WTC11 (cell line): ENCODE data around the gene CBLIF. TPM values are rescaled to one million over a fixed set of nuclear protein-coding genes. Genes with fewer than 3 reads are reported as not detected.

Experiments used
- ATAC-seq: fragments of 200-7000 bp; cut with Tn5 transposase; 2 replicates; pipeline ENCODE4 v1.10.0; 2021; ENCODE audit warnings: mild to moderate bottlenecking, moderate library complexity
- CTCF ChIA-PET: fragments of 300-600 bp; sonication (Branson Sonifier 250); formaldehyde crosslinking; loops from one replicate; lab custom pipeline; 2021; ENCODE audit warnings: antibody characterized with exemption; lab: Charles Lee
- POLR2A ChIA-PET: fragments of 350-600 bp; sonication (Branson Sonifier 250); formaldehyde crosslinking; loops from one replicate; lab custom pipeline; 2021; ENCODE audit warnings: antibody characterized with exemption; lab: Charles Lee
- DNase-seq: peaks from one replicate; pipeline ENCODE4 v3.0.0; 2021; ENCODE audit warnings: low spot score
- H3K27ac Mint-ChIP-seq: 2 replicates; pipeline ENCODE4 v1.8.0; 2021; ENCODE audit warnings: mixed read lengths
- H3K27me3 Mint-ChIP-seq: 2 replicates; pipeline ENCODE4 v1.8.0; 2021; ENCODE audit warnings: low read depth, mild to moderate bottlenecking, moderate library complexity, mixed read lengths
- H3K36me3 Mint-ChIP-seq: 2 replicates; pipeline ENCODE4 v1.8.0; 2021; ENCODE audit warnings: mixed read lengths
- H3K4me1 Mint-ChIP-seq: 2 replicates; pipeline ENCODE4 v1.8.0; 2022; ENCODE audit warnings: mixed read lengths
- H3K4me3 Mint-ChIP-seq: 2 replicates; pipeline ENCODE4 v1.8.0; 2021; ENCODE audit warnings: mild to moderate bottlenecking, moderate library complexity, mixed read lengths
- H3K9me3 Mint-ChIP-seq: 2 replicates; pipeline ENCODE4 v1.8.0; 2021; ENCODE audit warnings: mixed read lengths
- CBFB ChIP-seq: sonication (generic); formaldehyde crosslinking; IDR thresholded peaks from 2 replicates; pipeline ENCODE4 v1.8.1; 2022; ENCODE audit warnings: mild to moderate bottlenecking, low read depth, missing genetic modification reagents
- CREB1 ChIP-seq: sonication (generic); formaldehyde crosslinking; IDR thresholded peaks from 2 replicates; pipeline ENCODE4 v1.8.0; 2023; ENCODE audit warnings: mild to moderate bottlenecking, missing genetic modification reagents
- ETV6 ChIP-seq: sonication (generic); formaldehyde crosslinking; IDR thresholded peaks from 2 replicates; pipeline ENCODE4 v1.8.1; 2022; ENCODE audit warnings: mild to moderate bottlenecking, missing genetic modification reagents
- FOXJ3 ChIP-seq: sonication (generic); formaldehyde crosslinking; IDR thresholded peaks from 2 replicates; pipeline ENCODE4 v1.9.0; 2021; ENCODE audit warnings: missing genetic modification reagents, mild to moderate bottlenecking, borderline replicate concordance
- FOXK1 ChIP-seq: sonication (generic); formaldehyde crosslinking; IDR thresholded peaks from 2 replicates; pipeline ENCODE4 v1.8.0; 2022; ENCODE audit warnings: mild to moderate bottlenecking, moderate library complexity, missing genetic modification reagents
- GRHL2 ChIP-seq: fragments of 250-450 bp; sonication (Bioruptor Pico); IDR thresholded peaks from 2 replicates; pipeline ENCODE4 v1.8.0; 2022; ENCODE audit warnings: mild to moderate bottlenecking, moderate library complexity; ENCODE audit not compliant: insufficient replicate concordance, severe bottlenecking
- MLX ChIP-seq: sonication (generic); formaldehyde crosslinking; IDR thresholded peaks from 2 replicates; pipeline ENCODE4 v1.8.1; 2023; ENCODE audit warnings: mild to moderate bottlenecking, missing genetic modification reagents, moderate library complexity
- NFATC4 ChIP-seq: fragments of 250-450 bp; sonication (Bioruptor Pico); IDR thresholded peaks from 2 replicates; pipeline ENCODE4 v1.9.0; 2021; ENCODE audit warnings: mild to moderate bottlenecking
- NFE2L1 ChIP-seq: sonication (generic); formaldehyde crosslinking; IDR thresholded peaks from 2 replicates; pipeline ENCODE4 v1.8.1; 2023; ENCODE audit warnings: missing genetic modification reagents
- NR1H2 ChIP-seq: sonication (generic); formaldehyde crosslinking; IDR thresholded peaks from 2 replicates; pipeline ENCODE4 v1.9.0; 2021; ENCODE audit warnings: mild to moderate bottlenecking, moderate library complexity, missing genetic modification reagents
- NR3C1 ChIP-seq: sonication (generic); formaldehyde crosslinking; conservative IDR thresholded peaks from 2 replicates; pipeline ENCODE4 v1.8.1; 2023; ENCODE audit warnings: low read depth, mild to moderate bottlenecking, missing genetic modification reagents
- PRRX2 ChIP-seq: fragments of 250-450 bp; sonication (Bioruptor Pico); IDR thresholded peaks from 2 replicates; pipeline ENCODE4 v1.8.0; 2021; ENCODE audit warnings: mild to moderate bottlenecking
- SOX15 ChIP-seq: fragments of 250-450 bp; sonication (Bioruptor Pico); IDR thresholded peaks from 2 replicates; pipeline ENCODE4 v1.9.0; 2021; ENCODE audit warnings: mild to moderate bottlenecking
- TEAD1 ChIP-seq: sonication (generic); formaldehyde crosslinking; IDR thresholded peaks from 2 replicates; pipeline ENCODE4 v1.8.0; 2022; ENCODE audit warnings: mild to moderate bottlenecking, missing genetic modification reagents
- USF1 ChIP-seq: sonication (generic); formaldehyde crosslinking; IDR thresholded peaks from 2 replicates; pipeline ENCODE4 v1.8.0; 2022; ENCODE audit warnings: mild to moderate bottlenecking, missing genetic modification reagents
- USF2 ChIP-seq: sonication (generic); formaldehyde crosslinking; IDR thresholded peaks from 2 replicates; pipeline ENCODE4 v1.8.1; 2023; ENCODE audit warnings: mild to moderate bottlenecking, missing genetic modification reagents, moderate library complexity
- ZBTB21 ChIP-seq: sonication (generic); formaldehyde crosslinking; IDR thresholded peaks from 2 replicates; pipeline ENCODE4 v1.8.1; 2023; ENCODE audit warnings: mild to moderate bottlenecking, missing genetic modification reagents, borderline replicate concordance
- ZBTB43 ChIP-seq: sonication (generic); formaldehyde crosslinking; IDR thresholded peaks from 2 replicates; pipeline ENCODE4 v1.8.1; 2023; ENCODE audit warnings: mild to moderate bottlenecking, missing genetic modification reagents
- ZNF219 ChIP-seq: sonication (generic); formaldehyde crosslinking; IDR thresholded peaks from 2 replicates; pipeline ENCODE4 v1.8.0; 2023; ENCODE audit warnings: missing genetic modification reagents, mild to moderate bottlenecking, borderline replicate concordance
- total RNA-seq: library from RNA; stranded (reverse); gene quantifications from 3 replicates; pipeline ENCODE4 v1.2.3, GENCODE V29; 2021
- TF ChIP-seq, protein P1 (sequence below): sonication (generic); formaldehyde crosslinking; IDR thresholded peaks from 2 replicates; pipeline ENCODE4 v1.8.0; 2023; ENCODE audit warnings: missing genetic modification reagents
- TF ChIP-seq, protein P2 (sequence below): fragments of 200-600 bp; IDR thresholded peaks from 2 replicates; pipeline ENCODE4 v1.8.0; 2022; ENCODE audit warnings: antibody characterized with exemption
- TF ChIP-seq, protein P3 (sequence below): fragments of 250-450 bp; sonication (Bioruptor Pico); IDR thresholded peaks from 2 replicates; pipeline ENCODE4 v2.1.2; 2022; ENCODE audit warnings: mild to moderate bottlenecking, moderate library complexity

CBLIF gene
- total RNA-seq, 1 experiment from 2014 or later = not detected

GRCh38 chr11:59801160-59801706 lies 44.1 kb downstream of the CBLIF start:
- Mint-ChIP-seq H3K27ac (peak overlapping the region; percentile 39; the same call in 1 of the 2 replicates), H3K27me3 (no peaks in the 10 kb centered on the region), H3K4me3 (no peak overlapping the region)
- TF ChIP-seq NFATC4 (CRISPR knock-in tag) (no peak), USF1 (CRISPR knock-in tag) (no peak), USF2 (CRISPR knock-in tag) (no peak), NR1H2 (CRISPR knock-in tag) (no peak), NFE2L1 (CRISPR knock-in tag) (no peak)
- TF ChIP-seq, all 79 proteins: peak for 0
- no peak for ATAC-seq
- DNase-seq = no peak
- ChIA-PET POLR2A (no interaction called here), CTCF (interaction anchor here (0.6 to 1.9 kb wide), 7 partner anchors 8 to 450 kb away, joined by 4 to 13 read pairs (median 6); partner anchors contain the start of gene PATL1)
- Mint-ChIP-seq H3K36me3 (peaks cover 35% of the 10 kb centered on the region), H3K9me3 (no peaks in the 10 kb centered on the region), H3K4me1 (peaks cover 4% of the 10 kb centered on the region; the same call in 1 of the 2 replicates)

DNA sequence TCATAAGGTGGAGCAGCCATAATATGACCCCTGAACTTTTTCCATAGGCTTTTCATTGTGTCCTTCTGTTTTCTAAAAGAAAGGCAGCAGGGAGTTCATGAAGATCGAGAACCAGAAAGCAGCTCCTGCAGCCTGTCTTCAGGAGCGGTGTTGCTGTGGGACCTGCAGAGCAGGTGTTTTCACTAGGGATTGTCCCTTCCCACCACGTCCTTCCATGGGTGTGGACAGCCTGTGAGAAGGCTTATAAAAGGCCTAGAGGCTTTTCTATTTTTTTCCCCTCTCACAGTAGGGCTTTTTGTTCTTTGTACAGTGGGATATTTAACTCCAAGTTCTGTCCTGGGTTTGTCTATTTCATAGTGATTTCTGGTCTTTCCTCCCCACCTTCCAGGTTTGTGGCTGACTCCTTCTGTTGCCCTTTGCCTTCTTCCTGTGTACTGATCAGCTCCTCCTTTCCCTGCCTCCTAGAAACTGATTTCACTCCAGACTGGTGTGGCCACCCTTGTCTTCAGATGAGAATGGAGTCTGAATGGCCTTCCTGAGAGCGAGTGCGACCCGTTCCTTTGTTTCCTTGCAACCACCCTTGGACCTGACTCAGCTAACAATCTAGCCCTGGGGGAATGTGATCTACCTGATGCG lies 44.8 kb downstream of the CBLIF start:
- ATAC-seq (no peak), DNase-seq (no peak)
- Mint-ChIP-seq H3K4me3 (no peak overlapping the region), H3K27me3 (no peaks in the 10 kb centered on the region), H3K27ac (peak overlapping the region; percentile 9; the same call in 1 of the 2 replicates), H3K4me1 (peaks cover 4% of the 10 kb centered on the region; the same call in 1 of the 2 replicates), H3K36me3 (peaks cover 41% of the 10 kb centered on the region), H3K9me3 (no peaks in the 10 kb centered on the region)
- CTCF ChIA-PET = interaction anchor here (0.7 to 1.9 kb wide), 3 partner anchors 46 to 131 kb away, joined by 3 to 6 read pairs (median 5); partner anchors contain the start of gene PATL1
- POLR2A ChIA-PET = no interaction called here
- TF ChIP-seq ZBTB43 (CRISPR knock-in tag) = no peak
- TF ChIP-seq TEAD1 (CRISPR knock-in tag) = no peak
- no peak for TF ChIP-seq CBFB (CRISPR knock-in tag)
- no peak for TF ChIP-seq ZBTB21
- TF ChIP-seq SOX15 (CRISPR knock-in tag) = no peak
- TF ChIP-seq MLX (CRISPR knock-in tag) = no peak
- no peak for TF ChIP-seq PRRX2 (CRISPR knock-in tag)
- TF ChIP-seq NR3C1 (CRISPR knock-in tag) = no peak
- no peak for TF ChIP-seq ETV6
- TF ChIP-seq, protein P1, sequence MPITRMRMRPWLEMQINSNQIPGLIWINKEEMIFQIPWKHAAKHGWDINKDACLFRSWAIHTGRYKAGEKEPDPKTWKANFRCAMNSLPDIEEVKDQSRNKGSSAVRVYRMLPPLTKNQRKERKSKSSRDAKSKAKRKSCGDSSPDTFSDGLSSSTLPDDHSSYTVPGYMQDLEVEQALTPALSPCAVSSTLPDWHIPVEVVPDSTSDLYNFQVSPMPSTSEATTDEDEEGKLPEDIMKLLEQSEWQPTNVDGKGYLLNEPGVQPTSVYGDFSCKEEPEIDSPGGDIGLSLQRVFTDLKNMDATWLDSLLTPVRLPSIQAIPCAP (CRISPR knock-in tag) = no peak
- TF ChIP-seq CREB1 (CRISPR knock-in tag) = no peak
- TF ChIP-seq FOXJ3 = no peak
- TF ChIP-seq FOXK1 (CRISPR knock-in tag) = no peak
- TF ChIP-seq, protein P2, sequence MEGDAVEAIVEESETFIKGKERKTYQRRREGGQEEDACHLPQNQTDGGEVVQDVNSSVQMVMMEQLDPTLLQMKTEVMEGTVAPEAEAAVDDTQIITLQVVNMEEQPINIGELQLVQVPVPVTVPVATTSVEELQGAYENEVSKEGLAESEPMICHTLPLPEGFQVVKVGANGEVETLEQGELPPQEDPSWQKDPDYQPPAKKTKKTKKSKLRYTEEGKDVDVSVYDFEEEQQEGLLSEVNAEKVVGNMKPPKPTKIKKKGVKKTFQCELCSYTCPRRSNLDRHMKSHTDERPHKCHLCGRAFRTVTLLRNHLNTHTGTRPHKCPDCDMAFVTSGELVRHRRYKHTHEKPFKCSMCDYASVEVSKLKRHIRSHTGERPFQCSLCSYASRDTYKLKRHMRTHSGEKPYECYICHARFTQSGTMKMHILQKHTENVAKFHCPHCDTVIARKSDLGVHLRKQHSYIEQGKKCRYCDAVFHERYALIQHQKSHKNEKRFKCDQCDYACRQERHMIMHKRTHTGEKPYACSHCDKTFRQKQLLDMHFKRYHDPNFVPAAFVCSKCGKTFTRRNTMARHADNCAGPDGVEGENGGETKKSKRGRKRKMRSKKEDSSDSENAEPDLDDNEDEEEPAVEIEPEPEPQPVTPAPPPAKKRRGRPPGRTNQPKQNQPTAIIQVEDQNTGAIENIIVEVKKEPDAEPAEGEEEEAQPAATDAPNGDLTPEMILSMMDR = no peak
- TF ChIP-seq ZNF219 (CRISPR knock-in tag) = no peak
- TF ChIP-seq NR1H2 (CRISPR knock-in tag) = no peak
- no peak for TF ChIP-seq GRHL2 (CRISPR knock-in tag)
- TF ChIP-seq, protein P3, sequence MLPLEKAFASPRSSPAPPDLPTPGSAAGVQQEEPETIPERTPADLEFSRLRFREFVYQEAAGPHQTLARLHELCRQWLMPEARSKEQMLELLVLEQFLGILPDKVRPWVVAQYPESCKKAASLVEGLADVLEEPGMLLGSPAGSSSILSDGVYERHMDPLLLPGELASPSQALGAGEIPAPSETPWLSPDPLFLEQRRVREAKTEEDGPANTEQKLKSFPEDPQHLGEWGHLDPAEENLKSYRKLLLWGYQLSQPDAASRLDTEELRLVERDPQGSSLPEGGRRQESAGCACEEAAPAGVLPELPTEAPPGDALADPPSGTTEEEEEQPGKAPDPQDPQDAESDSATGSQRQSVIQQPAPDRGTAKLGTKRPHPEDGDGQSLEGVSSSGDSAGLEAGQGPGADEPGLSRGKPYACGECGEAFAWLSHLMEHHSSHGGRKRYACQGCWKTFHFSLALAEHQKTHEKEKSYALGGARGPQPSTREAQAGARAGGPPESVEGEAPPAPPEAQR (CRISPR knock-in tag) = no peak
